Measurements from ENCODE around the gene PARP1.
"Not testable (repeated sequence)": the region's sequence is repeated elsewhere in the genome, so short reads cannot be mapped to it uniquely, and the experiment has no call there.

The PARP1 gene

GRCh38 chr1:226428791-226429461 is 21.0 kb upstream of the PARP1 start:
- peak; percentile 67 for DNase-seq

- DNase-seq: no peak
These were observed 20.5 kb upstream of the PARP1 start for GRCh38 chr1:226428348-226428747.

- DNase-seq: peak; percentile 55
These were observed 19.2 kb upstream of the PARP1 start for GRCh38 chr1:226427131-226427530.

- DNase-seq: not testable (repeated sequence)
These were observed 18.5 kb upstream of the PARP1 start for GRCh38 chr1:226426395-226426794.

GRCh38 chr1:226425431-226426031 is 17.6 kb upstream of the PARP1 start:
- DNase-seq: peak; percentile 70

GRCh38 chr1:226425004-226425378 is 17.1 kb upstream of the PARP1 start:
- no peak for DNase-seq

- DNase-seq: peak; percentile 55
These were observed 16.5 kb upstream of the PARP1 start for GRCh38 chr1:226424221-226425003.

GRCh38 chr1:226422478-226422877 is 14.6 kb upstream of the PARP1 start:
- DNase-seq: peak; percentile 44

GRCh38 chr1:226420897-226421296 is 13.0 kb upstream of the PARP1 start:
- peak; percentile 26 for DNase-seq

- DNase-seq: peak; percentile 15
These were observed 12.4 kb upstream of the PARP1 start for GRCh38 chr1:226420328-226420727.

- DNase-seq: peak; percentile 32
These were observed 11.6 kb upstream of the PARP1 start for GRCh38 chr1:226419284-226420029.

GRCh38 chr1:226417830-226418546 is 10.1 kb upstream of the PARP1 start:
- peak; percentile 47 for DNase-seq

GRCh38 chr1:226417350-226417749 is 9.5 kb upstream of the PARP1 start:
- DNase-seq: peak; percentile 19

- peak; percentile 43 for DNase-seq
These were observed 6.3 kb upstream of the PARP1 start for GRCh38 chr1:226414098-226414698.

- no peak for DNase-seq
These were observed 3.7 kb upstream of the PARP1 start for GRCh38 chr1:226411619-226412018.

- DNase-seq: no peak
These were observed 3.1 kb upstream of the PARP1 start for GRCh38 chr1:226410958-226411357.

GRCh38 chr1:226409392-226409791 is 1.5 kb upstream of the PARP1 start:
- DNase-seq: no peak

- DNase-seq: no peak
These were observed 642 bp upstream of the PARP1 start for GRCh38 chr1:226408285-226409184.

GRCh38 chr1:226407199-226407496 is 745 bp downstream of the PARP1 start:
- DNase-seq: no peak

GRCh38 chr1:226406401-226406881 is 1.5 kb downstream of the PARP1 start:
- DNase-seq: no peak

GRCh38 chr1:226405411-226405988 is 2.4 kb downstream of the PARP1 start:
- no peak for DNase-seq

All from activated CD8-positive, alpha-beta memory T cell treated with anti-CD3 and anti-CD28 coated beads for 24 hours (primary cell).